ENCODE results near the gene ZBTB33. TPM values are rescaled to one million over a fixed set of nuclear protein-coding genes. Genes with fewer than 3 reads are reported as not detected.

The ZBTB33 gene
- polyA plus RNA-seq, 1 donor from 2014 or later, result 20.2 TPM

DNA sequence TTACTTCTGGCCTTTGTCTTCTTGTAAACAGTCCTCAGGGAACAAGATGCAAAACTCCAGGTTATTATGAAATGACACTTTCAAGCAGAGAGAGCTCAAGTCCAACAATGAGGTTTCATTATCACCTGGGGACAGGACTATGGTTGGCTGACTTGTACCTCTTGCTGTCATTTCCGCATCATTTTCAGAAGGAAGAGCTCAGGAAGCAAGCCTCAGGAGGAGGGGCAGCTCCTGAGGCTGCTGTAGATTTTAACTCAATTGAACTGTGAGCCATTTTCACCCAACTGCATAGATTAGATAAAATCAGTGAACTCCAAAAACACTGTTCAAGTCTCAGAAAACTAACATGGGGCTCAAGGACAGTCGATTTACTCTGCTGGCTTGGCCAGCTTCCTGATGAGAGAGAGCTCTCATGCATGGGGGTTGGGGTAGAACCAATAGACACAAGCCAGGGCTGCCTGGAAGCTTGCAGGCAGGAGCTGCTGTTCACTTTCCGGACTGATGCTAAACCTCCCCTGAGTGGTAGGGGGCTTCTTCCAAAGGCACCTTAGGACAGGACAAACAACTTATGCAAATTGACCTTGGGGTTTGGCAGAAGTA, 37.0 kb downstream of the ZBTB33 start:
- Histone ChIP-seq H3K9me3 (ENCODE audit: low read length) (no peaks in the 10 kb centered on the region), H3K79me2 (replicated peaks; ENCODE audit: insufficient read depth, low read length) (no peaks in the 10 kb centered on the region), H3F3A (ENCODE audit: insufficient read depth, low read length, poor library complexity, severe bottlenecking) (no peaks in the 10 kb centered on the region), H3K4me2 (ENCODE audit: low read length) (no peak overlapping the region), H3K36me3 (ENCODE audit: insufficient read depth, low read length) (no peaks in the 10 kb centered on the region), H3K27ac (ENCODE audit: low read length) (no peak overlapping the region), H3K27me3 (ENCODE audit: insufficient read depth, low read depth, low read length) (no peaks in the 10 kb centered on the region), H4K20me1 (ENCODE audit: insufficient read depth) (no peaks in the 10 kb centered on the region), H2AFZ (ENCODE audit: low read depth, low read length) (no peak overlapping the region), H3K4me3 (ENCODE audit: low read length) (no peak overlapping the region), H3K9ac (ENCODE audit: low read length) (no peak overlapping the region), H3K9me2 (ENCODE audit: insufficient read depth, low read length) (no peaks in the 10 kb centered on the region)
- no peak for TF ChIP-seq SMC3 (conservative IDR thresholded peaks at IDR 0.05; ENCODE audit: poor library complexity)
- TF ChIP-seq POLR2AphosphoS5 (IDR thresholded peaks at IDR 0.05), result no peak

DNA sequence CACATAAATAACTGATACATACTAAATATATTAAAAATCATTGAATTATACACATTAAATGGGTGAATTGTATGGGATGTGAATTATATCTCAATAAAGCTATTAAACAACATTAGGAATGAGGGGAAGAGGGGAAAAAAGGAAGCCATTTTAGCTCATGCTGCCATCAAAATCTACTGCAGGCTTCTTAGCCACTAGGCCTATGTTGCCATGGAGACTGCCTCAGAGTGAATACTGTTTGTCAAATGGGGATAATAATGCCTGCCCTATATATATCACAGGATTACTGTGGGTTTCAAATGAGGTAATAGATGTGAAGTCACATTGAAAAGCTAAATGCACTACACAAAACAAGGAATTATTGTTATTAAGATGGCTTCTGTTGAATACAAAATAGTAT, 39.5 kb downstream of the ZBTB33 start:
- no peak for TF ChIP-seq SMC3 (conservative IDR thresholded peaks at IDR 0.05; ENCODE audit: poor library complexity)
- TF ChIP-seq MXI1 (conservative IDR thresholded peaks at IDR 0.05; ENCODE audit: poor library complexity, severe bottlenecking), result no peak
- TF ChIP-seq EZH2 (IDR thresholded peaks at IDR 0.05; ENCODE audit: borderline replicate concordance, insufficient read depth, low read length, poor library complexity, severe bottlenecking), result no peak
- TF ChIP-seq EP300 (conservative IDR thresholded peaks at IDR 0.05; ENCODE audit: poor library complexity, severe bottlenecking), result peak; percentile 32
- no peaks in the 10 kb centered on the region for H3K36me3 ChIP-seq (ENCODE audit: insufficient read depth, low read length)
- H3K9ac ChIP-seq (ENCODE audit: low read length), result peak overlapping the region; percentile 34
- H3K9me3 ChIP-seq (ENCODE audit: low read length), result no peaks in the 10 kb centered on the region
- no peaks in the 10 kb centered on the region for H3K9me2 ChIP-seq (ENCODE audit: insufficient read depth, low read length)
- H2AFZ ChIP-seq (ENCODE audit: low read depth, low read length), result peak overlapping the region; percentile 27
- H3K4me3 ChIP-seq (ENCODE audit: low read length), result no peak overlapping the region
- H3K4me2 ChIP-seq (ENCODE audit: low read length), result no peak overlapping the region
- no peaks in the 10 kb centered on the region for H4K20me1 ChIP-seq (ENCODE audit: insufficient read depth)
- H3K27me3 ChIP-seq (ENCODE audit: insufficient read depth, low read depth, low read length), result no peaks in the 10 kb centered on the region
- H3K27ac ChIP-seq (ENCODE audit: low read length), result peak overlapping the region; percentile 83
- H3K79me2 ChIP-seq (replicated peaks; ENCODE audit: insufficient read depth, low read length), result no peaks in the 10 kb centered on the region
- H3F3A ChIP-seq (ENCODE audit: insufficient read depth, low read length, poor library complexity, severe bottlenecking), result no peaks in the 10 kb centered on the region

DNA sequence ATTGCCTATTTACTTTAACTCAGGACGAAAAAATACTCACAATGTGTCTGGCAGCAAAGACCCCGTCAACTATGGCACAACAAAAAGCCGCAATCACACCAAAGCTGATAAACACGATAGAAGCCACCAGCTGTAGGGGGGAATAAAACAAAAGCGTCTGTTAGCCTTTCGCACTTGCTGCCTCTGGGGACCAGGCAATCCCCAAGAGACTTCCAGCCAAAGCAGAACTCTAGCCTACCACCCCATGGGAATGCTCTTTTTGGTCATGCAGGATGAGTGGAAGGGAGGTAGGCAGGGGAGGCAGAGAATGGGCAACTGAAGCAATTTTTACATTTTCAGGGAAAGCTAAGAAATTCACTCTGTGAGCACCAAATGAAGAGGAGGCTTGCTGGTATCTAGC, 40.6 kb downstream of the ZBTB33 start:
- Histone ChIP-seq H3K27ac (ENCODE audit: low read length) (no peak overlapping the region), H3K4me3 (ENCODE audit: low read length) (no peak overlapping the region), H3K4me2 (ENCODE audit: low read length) (no peak overlapping the region), H3K9ac (ENCODE audit: low read length) (no peak overlapping the region), H2AFZ (ENCODE audit: low read depth, low read length) (no peak overlapping the region), H3K36me3 (ENCODE audit: insufficient read depth, low read length) (no peaks in the 10 kb centered on the region), H3K79me2 (replicated peaks; ENCODE audit: insufficient read depth, low read length) (no peaks in the 10 kb centered on the region), H3K27me3 (ENCODE audit: insufficient read depth, low read depth, low read length) (no peaks in the 10 kb centered on the region), H3K9me2 (ENCODE audit: insufficient read depth, low read length) (no peaks in the 10 kb centered on the region), H4K20me1 (ENCODE audit: insufficient read depth) (no peaks in the 10 kb centered on the region), H3F3A (ENCODE audit: insufficient read depth, low read length, poor library complexity, severe bottlenecking) (no peaks in the 10 kb centered on the region), H3K9me3 (ENCODE audit: low read length) (no peaks in the 10 kb centered on the region)
- TF ChIP-seq EZH2 (IDR thresholded peaks at IDR 0.05; ENCODE audit: borderline replicate concordance, insufficient read depth, low read length, poor library complexity, severe bottlenecking) (no peak), TAF1 (IDR thresholded peaks at IDR 0.05; ENCODE audit: low read depth) (no peak), RAD21 (conservative IDR thresholded peaks at IDR 0.05) (no peak), SMC3 (conservative IDR thresholded peaks at IDR 0.05; ENCODE audit: poor library complexity) (no peak), POLR2AphosphoS5 (IDR thresholded peaks at IDR 0.05) (no peak), EP300 (conservative IDR thresholded peaks at IDR 0.05; ENCODE audit: poor library complexity, severe bottlenecking) (no peak), MXI1 (conservative IDR thresholded peaks at IDR 0.05; ENCODE audit: poor library complexity, severe bottlenecking) (no peak)
- TF ChIP-seq, protein P1, sequence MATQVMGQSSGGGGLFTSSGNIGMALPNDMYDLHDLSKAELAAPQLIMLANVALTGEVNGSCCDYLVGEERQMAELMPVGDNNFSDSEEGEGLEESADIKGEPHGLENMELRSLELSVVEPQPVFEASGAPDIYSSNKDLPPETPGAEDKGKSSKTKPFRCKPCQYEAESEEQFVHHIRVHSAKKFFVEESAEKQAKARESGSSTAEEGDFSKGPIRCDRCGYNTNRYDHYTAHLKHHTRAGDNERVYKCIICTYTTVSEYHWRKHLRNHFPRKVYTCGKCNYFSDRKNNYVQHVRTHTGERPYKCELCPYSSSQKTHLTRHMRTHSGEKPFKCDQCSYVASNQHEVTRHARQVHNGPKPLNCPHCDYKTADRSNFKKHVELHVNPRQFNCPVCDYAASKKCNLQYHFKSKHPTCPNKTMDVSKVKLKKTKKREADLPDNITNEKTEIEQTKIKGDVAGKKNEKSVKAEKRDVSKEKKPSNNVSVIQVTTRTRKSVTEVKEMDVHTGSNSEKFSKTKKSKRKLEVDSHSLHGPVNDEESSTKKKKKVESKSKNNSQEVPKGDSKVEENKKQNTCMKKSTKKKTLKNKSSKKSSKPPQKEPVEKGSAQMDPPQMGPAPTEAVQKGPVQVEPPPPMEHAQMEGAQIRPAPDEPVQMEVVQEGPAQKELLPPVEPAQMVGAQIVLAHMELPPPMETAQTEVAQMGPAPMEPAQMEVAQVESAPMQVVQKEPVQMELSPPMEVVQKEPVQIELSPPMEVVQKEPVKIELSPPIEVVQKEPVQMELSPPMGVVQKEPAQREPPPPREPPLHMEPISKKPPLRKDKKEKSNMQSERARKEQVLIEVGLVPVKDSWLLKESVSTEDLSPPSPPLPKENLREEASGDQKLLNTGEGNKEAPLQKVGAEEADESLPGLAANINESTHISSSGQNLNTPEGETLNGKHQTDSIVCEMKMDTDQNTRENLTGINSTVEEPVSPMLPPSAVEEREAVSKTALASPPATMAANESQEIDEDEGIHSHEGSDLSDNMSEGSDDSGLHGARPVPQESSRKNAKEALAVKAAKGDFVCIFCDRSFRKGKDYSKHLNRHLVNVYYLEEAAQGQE (IDR thresholded peaks at IDR 0.05; ENCODE audit: borderline replicate concordance), result no peak
- TF ChIP-seq, protein P2, sequence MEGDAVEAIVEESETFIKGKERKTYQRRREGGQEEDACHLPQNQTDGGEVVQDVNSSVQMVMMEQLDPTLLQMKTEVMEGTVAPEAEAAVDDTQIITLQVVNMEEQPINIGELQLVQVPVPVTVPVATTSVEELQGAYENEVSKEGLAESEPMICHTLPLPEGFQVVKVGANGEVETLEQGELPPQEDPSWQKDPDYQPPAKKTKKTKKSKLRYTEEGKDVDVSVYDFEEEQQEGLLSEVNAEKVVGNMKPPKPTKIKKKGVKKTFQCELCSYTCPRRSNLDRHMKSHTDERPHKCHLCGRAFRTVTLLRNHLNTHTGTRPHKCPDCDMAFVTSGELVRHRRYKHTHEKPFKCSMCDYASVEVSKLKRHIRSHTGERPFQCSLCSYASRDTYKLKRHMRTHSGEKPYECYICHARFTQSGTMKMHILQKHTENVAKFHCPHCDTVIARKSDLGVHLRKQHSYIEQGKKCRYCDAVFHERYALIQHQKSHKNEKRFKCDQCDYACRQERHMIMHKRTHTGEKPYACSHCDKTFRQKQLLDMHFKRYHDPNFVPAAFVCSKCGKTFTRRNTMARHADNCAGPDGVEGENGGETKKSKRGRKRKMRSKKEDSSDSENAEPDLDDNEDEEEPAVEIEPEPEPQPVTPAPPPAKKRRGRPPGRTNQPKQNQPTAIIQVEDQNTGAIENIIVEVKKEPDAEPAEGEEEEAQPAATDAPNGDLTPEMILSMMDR (IDR thresholded peaks at IDR 0.05; ENCODE audit: poor library complexity, severe bottlenecking), result no peak
